ENCODE data around the gene POLD1. TPM values are rescaled to one million over a fixed set of nuclear protein-coding genes. Genes with fewer than 3 reads are reported as not detected.

POLD1 gene
- total and polyA plus RNA-seq, 8 donors = 11.4 to 98.0 (median 32.3) TPM

DNA sequence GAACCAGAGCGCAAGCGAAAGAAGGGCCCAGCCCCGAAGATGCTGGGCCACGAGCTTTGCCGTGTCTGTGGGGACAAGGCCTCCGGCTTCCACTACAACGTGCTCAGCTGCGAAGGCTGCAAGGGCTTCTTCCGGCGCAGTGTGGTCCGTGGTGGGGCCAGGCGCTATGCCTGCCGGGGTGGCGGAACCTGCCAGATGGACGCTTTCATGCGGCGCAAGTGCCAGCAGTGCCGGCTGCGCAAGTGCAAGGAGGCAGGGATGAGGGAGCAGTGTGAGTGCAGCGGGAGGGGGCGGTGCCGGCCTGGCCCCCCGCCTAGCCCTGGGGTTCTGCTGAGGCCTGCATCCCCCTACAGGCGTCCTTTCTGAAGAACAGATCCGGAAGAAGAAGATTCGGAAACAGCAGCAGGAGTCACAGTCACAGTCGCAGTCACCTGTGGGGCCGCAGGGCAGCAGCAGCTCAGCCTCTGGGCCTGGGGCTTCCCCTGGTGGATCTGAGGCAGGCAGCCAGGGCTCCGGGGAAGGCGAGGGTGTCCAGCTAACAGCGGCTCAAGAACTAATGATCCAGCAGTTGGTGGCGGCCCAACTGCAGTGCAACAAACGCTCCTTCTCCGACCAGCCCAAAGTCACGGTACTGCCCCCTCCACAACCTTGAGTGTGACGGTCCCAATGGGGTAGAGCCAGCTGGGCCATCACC lies 5.8 kb upstream of the POLD1 start:
- peaks cover 10 to 38% (median 24%) of the 10 kb centered on the region in 4 donors for H3K4me1 ChIP-seq
- intact Hi-C loops (cut with DNase I; ENCODE audit: low total_unique reads) = no loop called here
- no peaks in the 10 kb centered on the region for H3K27me3 ChIP-seq
- peaks cover 46 to 60% (median 58%) of the 10 kb centered on the region in 4 donors for H3K36me3 ChIP-seq
- TF ChIP-seq, protein P1, sequence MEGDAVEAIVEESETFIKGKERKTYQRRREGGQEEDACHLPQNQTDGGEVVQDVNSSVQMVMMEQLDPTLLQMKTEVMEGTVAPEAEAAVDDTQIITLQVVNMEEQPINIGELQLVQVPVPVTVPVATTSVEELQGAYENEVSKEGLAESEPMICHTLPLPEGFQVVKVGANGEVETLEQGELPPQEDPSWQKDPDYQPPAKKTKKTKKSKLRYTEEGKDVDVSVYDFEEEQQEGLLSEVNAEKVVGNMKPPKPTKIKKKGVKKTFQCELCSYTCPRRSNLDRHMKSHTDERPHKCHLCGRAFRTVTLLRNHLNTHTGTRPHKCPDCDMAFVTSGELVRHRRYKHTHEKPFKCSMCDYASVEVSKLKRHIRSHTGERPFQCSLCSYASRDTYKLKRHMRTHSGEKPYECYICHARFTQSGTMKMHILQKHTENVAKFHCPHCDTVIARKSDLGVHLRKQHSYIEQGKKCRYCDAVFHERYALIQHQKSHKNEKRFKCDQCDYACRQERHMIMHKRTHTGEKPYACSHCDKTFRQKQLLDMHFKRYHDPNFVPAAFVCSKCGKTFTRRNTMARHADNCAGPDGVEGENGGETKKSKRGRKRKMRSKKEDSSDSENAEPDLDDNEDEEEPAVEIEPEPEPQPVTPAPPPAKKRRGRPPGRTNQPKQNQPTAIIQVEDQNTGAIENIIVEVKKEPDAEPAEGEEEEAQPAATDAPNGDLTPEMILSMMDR (IDR thresholded peaks at IDR 0.05) = no peak
- TF ChIP-seq EP300 (IDR thresholded peaks at IDR 0.05) (no peak), POLR2A (IDR thresholded peaks at IDR 0.05) (no peak), POLR2AphosphoS5 (IDR thresholded peaks at IDR 0.05) (no peak)
- H3K9me3 ChIP-seq = no peaks in the 10 kb centered on the region
- H3K4me3 ChIP-seq = no peak overlapping the region
- no peak for DNase-seq
- H3K27ac ChIP-seq = no peak overlapping the region
- WGBS, 5 donors = 94 to 96% (median 94%) methylated on average over 33 to 36 of the region's 36 CpGs

DNA sequence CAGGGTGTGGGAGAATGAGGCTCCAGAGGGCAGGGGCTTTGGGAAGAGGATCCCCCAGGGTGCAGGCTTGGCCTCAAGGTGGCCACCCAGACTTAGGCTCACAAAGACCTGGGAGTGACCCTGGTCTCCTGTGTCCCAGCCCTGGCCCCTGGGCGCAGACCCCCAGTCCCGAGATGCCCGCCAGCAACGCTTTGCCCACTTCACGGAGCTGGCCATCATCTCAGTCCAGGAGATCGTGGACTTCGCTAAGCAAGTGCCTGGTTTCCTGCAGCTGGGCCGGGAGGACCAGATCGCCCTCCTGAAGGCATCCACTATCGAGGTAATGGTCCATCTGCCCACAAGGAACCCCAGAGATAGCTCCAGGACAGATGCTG lies 5.3 kb upstream of the POLD1 start:
- TF ChIP-seq EP300 (IDR thresholded peaks at IDR 0.05) (no peak), POLR2AphosphoS5 (IDR thresholded peaks at IDR 0.05) (no peak), POLR2A (IDR thresholded peaks at IDR 0.05) (no peak)
- TF ChIP-seq, protein P1 (IDR thresholded peaks at IDR 0.05) = no peak
- DNase-seq = no peak
- 88 to 97% (median 96%) methylated on average over 6 to 10 of the region's 10 CpGs for WGBS, 5 donors
- no peaks in the 10 kb centered on the region for H3K9me3 ChIP-seq
- no peak overlapping the region for H3K4me3 ChIP-seq
- no peaks in the 10 kb centered on the region for H3K27me3 ChIP-seq
- peaks cover 46 to 60% (median 58%) of the 10 kb centered on the region in 4 donors for H3K36me3 ChIP-seq
- H3K27ac ChIP-seq = no peak overlapping the region
- H3K4me1 ChIP-seq = peaks cover 10 to 42% (median 29%) of the 10 kb centered on the region in 4 donors
- intact Hi-C loops (cut with DNase I; ENCODE audit: low total_unique reads) = no loop called here

- TF ChIP-seq, protein P1 (IDR thresholded peaks at IDR 0.05) = no peak
- no peak for TF ChIP-seq EP300 (IDR thresholded peaks at IDR 0.05)
- TF ChIP-seq POLR2A (IDR thresholded peaks at IDR 0.05) = no peak
- no peak for TF ChIP-seq POLR2AphosphoS5 (IDR thresholded peaks at IDR 0.05)
- intact Hi-C loops (cut with DNase I; ENCODE audit: low total_unique reads) = no loop called here
- no peak overlapping the region for H3K4me3 ChIP-seq
- no peaks in the 10 kb centered on the region for H3K9me3 ChIP-seq
- 92 to 98% (median 95%) methylated on average over 11 of the region's 11 CpGs for WGBS, 5 donors
- peaks cover 10 to 46% (median 34%) of the 10 kb centered on the region in 4 donors for H3K4me1 ChIP-seq
- no peak for DNase-seq
- H3K27me3 ChIP-seq = no peaks in the 10 kb centered on the region
- H3K27ac ChIP-seq = no peak overlapping the region
- H3K36me3 ChIP-seq = peaks cover 46 to 60% (median 58%) of the 10 kb centered on the region in 4 donors
Measured at GRCh38 chr19:50379602-50380001, 4.5 kb upstream of the POLD1 start.

DNA sequence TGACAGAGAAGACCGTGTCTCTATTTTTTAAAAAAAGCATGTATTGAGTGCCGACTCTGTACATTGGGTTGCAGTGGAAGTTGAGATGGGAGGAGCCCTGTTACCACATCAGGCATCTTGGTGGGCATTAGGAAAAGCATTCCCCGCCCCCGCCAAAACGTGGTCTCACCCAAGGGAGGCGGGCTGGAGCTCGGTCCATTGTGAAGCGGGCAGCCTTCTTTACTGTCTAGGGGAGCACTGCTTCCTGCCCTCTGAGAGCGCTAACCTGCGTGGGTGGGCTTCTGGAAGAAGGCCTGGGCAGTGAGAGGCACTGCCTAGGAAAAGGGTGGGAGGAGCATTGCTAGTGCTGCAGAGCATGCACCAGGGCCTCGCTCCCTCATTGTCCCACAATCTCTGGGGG lies 4.0 kb upstream of the POLD1 start:
- TF ChIP-seq POLR2A (IDR thresholded peaks at IDR 0.05) (no peak), POLR2AphosphoS5 (IDR thresholded peaks at IDR 0.05) (no peak), EP300 (IDR thresholded peaks at IDR 0.05) (no peak)
- TF ChIP-seq, protein P1 (IDR thresholded peaks at IDR 0.05) = no peak

More for the DNA sequence above, 4.0 kb upstream of the POLD1 start:
- WGBS, 5 donors = 83 to 88% (median 86%) methylated on average over 11 of the region's 11 CpGs
- no peaks in the 10 kb centered on the region for H3K9me3 ChIP-seq
- H3K4me1 ChIP-seq = peaks cover 16 to 51% (median 39%) of the 10 kb centered on the region in 4 donors
- no peak overlapping the region for H3K4me3 ChIP-seq
- intact Hi-C loops (cut with DNase I; ENCODE audit: low total_unique reads) = no loop called here
- no peak for DNase-seq
- no peak overlapping the region for H3K27ac ChIP-seq
- peaks cover 46 to 60% (median 58%) of the 10 kb centered on the region in 4 donors for H3K36me3 ChIP-seq
- H3K27me3 ChIP-seq = no peaks in the 10 kb centered on the region

All from stomach (tissue), 9 donors.